Measurements from ENCODE around the gene HLX.

Gene HLX

DNA sequence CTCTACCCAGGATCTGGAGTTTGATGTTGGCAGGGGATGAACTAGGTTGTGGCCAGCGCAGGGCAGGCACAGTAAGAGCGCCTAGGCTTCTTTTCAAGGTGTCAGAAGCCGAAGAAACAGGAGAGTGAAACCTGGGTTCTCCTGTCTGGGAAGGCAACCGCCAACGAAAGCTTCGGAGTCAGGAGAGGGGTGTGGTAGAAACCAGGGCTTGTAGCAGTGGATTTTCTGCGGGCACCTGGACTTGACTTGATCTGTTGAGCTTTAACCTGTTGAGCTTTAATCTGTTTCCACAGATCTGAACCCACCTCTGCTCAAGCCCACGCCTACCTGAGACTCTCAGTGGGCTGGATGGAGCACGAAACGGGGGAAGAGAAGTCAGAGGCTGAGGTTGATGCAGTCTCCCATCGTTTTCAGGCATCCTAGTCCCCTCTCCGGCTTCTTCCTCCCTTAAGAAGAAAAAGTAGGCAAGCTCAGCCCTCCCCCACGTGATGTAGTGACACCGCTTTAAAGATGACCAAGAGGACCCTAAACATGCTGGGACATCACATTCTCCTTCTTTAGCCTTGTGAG lies 9.3 kb downstream of the HLX start:
- no peak for ATAC-seq
- Mint-ChIP-seq H3K36me3 (peaks cover 33% of the 10 kb centered on the region), H3K27me3 (peaks cover 77% of the 10 kb centered on the region), H3K9me3 (peaks cover 2% of the 10 kb centered on the region), H3K4me3 (no peak overlapping the region), H3K4me1 (peaks cover 56% of the 10 kb centered on the region), H3K27ac (no peak overlapping the region)

- ATAC-seq, result no peak
- Mint-ChIP-seq H3K4me3 (no peak overlapping the region), H3K27ac (no peak overlapping the region), H3K27me3 (peaks cover 86% of the 10 kb centered on the region), H3K9me3 (peaks cover 2% of the 10 kb centered on the region), H3K36me3 (peaks cover 25% of the 10 kb centered on the region), H3K4me1 (peaks cover 62% of the 10 kb centered on the region)
Observed at GRCh38 chr1:220889333-220889732, 10.1 kb downstream of the HLX start.

DNA sequence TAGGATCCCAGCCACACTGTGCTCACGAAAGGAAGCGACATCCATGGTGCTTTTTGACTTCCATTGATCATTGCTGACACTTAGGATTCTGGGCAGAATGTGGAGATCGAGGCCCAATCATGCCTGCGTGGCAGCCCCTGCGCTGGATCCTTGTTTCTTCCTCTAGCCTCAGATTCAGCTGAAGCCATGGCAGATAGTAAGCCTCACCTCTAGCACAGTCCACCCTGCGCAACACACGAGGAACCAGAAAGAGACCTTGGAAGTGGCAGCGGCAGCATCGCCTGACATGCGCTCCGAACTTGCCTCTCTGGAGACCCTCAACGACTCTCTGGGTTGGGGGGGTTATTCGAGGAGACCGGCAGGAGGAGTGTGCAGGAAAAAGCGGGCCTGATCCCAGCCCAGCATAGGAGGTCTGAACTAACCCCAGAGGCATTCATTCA lies 10.6 kb downstream of the HLX start:
- H3K4me3 Mint-ChIP-seq, result no peak overlapping the region
- peaks cover 90% of the 10 kb centered on the region for H3K27me3 Mint-ChIP-seq
- H3K36me3 Mint-ChIP-seq, result peaks cover 20% of the 10 kb centered on the region
- H3K27ac Mint-ChIP-seq, result no peak overlapping the region
- H3K9me3 Mint-ChIP-seq, result peaks cover 2% of the 10 kb centered on the region
- H3K4me1 Mint-ChIP-seq, result peaks cover 62% of the 10 kb centered on the region
- no peak for ATAC-seq

DNA sequence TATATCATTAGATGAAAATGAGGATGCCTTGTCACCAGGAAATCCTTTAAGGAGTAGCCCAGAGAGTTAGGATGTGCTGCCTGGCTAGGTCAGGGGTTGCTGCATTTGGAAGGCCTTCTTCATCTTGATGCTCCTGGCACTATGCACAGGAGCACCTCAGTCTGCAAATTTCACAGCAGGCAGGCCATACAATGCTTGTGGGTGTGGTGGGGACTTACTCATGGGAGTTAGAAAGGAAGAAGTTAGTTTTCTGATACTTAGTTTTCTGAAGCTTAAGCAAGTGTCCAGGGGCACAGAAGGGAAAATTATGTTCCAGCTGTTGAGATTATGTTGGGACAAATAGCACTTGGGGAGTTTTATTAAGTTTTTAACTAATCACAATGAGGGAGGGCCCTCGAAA lies 11.4 kb downstream of the HLX start:
- no peak for ATAC-seq
- H3K27me3 Mint-ChIP-seq, result peaks cover 90% of the 10 kb centered on the region

GRCh38 chr1:220891224-220892085 lies 12.2 kb downstream of the HLX start:
- peaks cover 57% of the 10 kb centered on the region for H3K4me1 Mint-ChIP-seq
- peaks cover 83% of the 10 kb centered on the region for H3K27me3 Mint-ChIP-seq
- H3K36me3 Mint-ChIP-seq, result peaks cover 4% of the 10 kb centered on the region
- peaks cover 2% of the 10 kb centered on the region for H3K9me3 Mint-ChIP-seq
- no peak overlapping the region for H3K27ac Mint-ChIP-seq
- ATAC-seq, result no peak
- peak overlapping the region; percentile 54 for H3K4me3 Mint-ChIP-seq

More for the DNA sequence above, 11.4 kb downstream of the HLX start:
- Mint-ChIP-seq H3K9me3 (peaks cover 2% of the 10 kb centered on the region), H3K36me3 (peaks cover 12% of the 10 kb centered on the region), H3K27ac (no peak overlapping the region), H3K4me3 (no peak overlapping the region), H3K4me1 (peaks cover 62% of the 10 kb centered on the region)

DNA sequence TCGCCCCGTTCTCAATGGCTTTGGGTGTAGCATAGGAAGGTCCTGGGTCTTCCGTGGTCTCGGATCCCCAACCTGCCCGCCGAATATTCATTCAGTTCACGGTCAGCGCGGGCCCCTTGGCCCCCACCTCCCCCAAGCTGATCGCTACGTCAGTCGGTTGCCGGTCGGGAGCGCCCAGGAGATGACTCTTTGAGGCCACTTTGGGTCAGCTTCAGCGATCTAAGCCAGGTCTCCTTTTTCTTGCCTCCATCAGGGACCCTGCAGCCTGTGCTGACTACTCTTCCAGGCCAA lies 12.8 kb downstream of the HLX start:
- H3K4me3 Mint-ChIP-seq, result no peak overlapping the region
- ATAC-seq, result no peak
- no peak overlapping the region for H3K27ac Mint-ChIP-seq
- H3K27me3 Mint-ChIP-seq, result peaks cover 77% of the 10 kb centered on the region
- peaks cover 52% of the 10 kb centered on the region for H3K4me1 Mint-ChIP-seq
- peaks cover 2% of the 10 kb centered on the region for H3K9me3 Mint-ChIP-seq
- H3K36me3 Mint-ChIP-seq, result no peaks in the 10 kb centered on the region

- peaks cover 40% of the 10 kb centered on the region for H3K4me1 Mint-ChIP-seq
Observed at GRCh38 chr1:220892997-220893700, 13.9 kb downstream of the HLX start.

GRCh38 chr1:220893701-220894024 lies 14.4 kb downstream of the HLX start:
- H3K27ac Mint-ChIP-seq, result peak overlapping the region; percentile 50
- H3K4me1 Mint-ChIP-seq, result peaks cover 39% of the 10 kb centered on the region
- H3K36me3 Mint-ChIP-seq, result no peaks in the 10 kb centered on the region
- peak overlapping the region; percentile 78 for H3K4me3 Mint-ChIP-seq
- ATAC-seq, result peak; percentile 26
- H3K27me3 Mint-ChIP-seq, result peaks cover 61% of the 10 kb centered on the region
- peaks cover 2% of the 10 kb centered on the region for H3K9me3 Mint-ChIP-seq

More at GRCh38 chr1:220892997-220893700, 13.9 kb downstream of the HLX start:
- Mint-ChIP-seq H3K9me3 (peaks cover 2% of the 10 kb centered on the region), H3K27me3 (peaks cover 66% of the 10 kb centered on the region), H3K4me3 (peak overlapping the region; percentile 78), H3K27ac (no peak overlapping the region), H3K36me3 (no peaks in the 10 kb centered on the region)
- no peak for ATAC-seq

GRCh38 chr1:220894025-220894923 lies 15.0 kb downstream of the HLX start:
- peak overlapping the region; percentile 78 for H3K4me3 Mint-ChIP-seq
- H3K4me1 Mint-ChIP-seq, result peaks cover 40% of the 10 kb centered on the region
- peak overlapping the region; percentile 50 for H3K27ac Mint-ChIP-seq
- no peaks in the 10 kb centered on the region for H3K36me3 Mint-ChIP-seq
- peaks cover 2% of the 10 kb centered on the region for H3K9me3 Mint-ChIP-seq
- peak; percentile 71 for ATAC-seq
- H3K27me3 Mint-ChIP-seq, result peaks cover 54% of the 10 kb centered on the region

GRCh38 chr1:220894924-220895256 lies 15.6 kb downstream of the HLX start:
- Mint-ChIP-seq H3K27ac (no peak overlapping the region), H3K27me3 (peaks cover 48% of the 10 kb centered on the region), H3K36me3 (no peaks in the 10 kb centered on the region), H3K4me3 (no peak overlapping the region), H3K4me1 (peaks cover 47% of the 10 kb centered on the region), H3K9me3 (peaks cover 2% of the 10 kb centered on the region)
- no peak for ATAC-seq

DNA sequence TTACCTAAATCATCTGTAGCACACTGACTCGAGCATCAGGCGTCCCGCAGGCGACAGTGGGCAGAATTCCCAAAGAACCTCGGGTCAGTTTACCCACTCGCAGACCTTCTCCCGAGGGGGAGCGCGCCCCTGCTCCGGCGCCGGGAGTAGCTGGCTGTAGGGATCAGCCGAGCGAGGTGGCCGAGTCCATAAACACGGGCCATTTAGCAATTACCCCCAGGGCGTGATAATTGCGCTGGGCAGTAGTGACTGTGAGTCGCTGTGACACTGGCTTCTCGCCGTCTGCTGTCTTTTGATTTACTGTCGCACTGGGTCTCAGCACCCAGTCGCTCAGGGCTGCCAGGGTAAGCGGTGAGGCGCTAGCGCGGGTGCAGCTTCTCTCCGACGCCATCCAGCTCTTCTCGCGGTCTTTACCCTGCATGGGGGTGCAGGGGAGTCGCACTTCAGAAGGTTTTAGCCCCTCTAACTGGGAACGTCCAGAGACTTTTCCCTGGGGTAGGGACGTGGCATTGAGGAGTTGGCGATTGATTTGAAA lies 16.2 kb downstream of the HLX start:
- peaks cover 42% of the 10 kb centered on the region for H3K27me3 Mint-ChIP-seq
- no peak for ATAC-seq
- H3K9me3 Mint-ChIP-seq, result peaks cover 2% of the 10 kb centered on the region
- H3K36me3 Mint-ChIP-seq, result no peaks in the 10 kb centered on the region
- no peak overlapping the region for H3K27ac Mint-ChIP-seq
- H3K4me1 Mint-ChIP-seq, result peaks cover 46% of the 10 kb centered on the region
- H3K4me3 Mint-ChIP-seq, result no peak overlapping the region

DNA sequence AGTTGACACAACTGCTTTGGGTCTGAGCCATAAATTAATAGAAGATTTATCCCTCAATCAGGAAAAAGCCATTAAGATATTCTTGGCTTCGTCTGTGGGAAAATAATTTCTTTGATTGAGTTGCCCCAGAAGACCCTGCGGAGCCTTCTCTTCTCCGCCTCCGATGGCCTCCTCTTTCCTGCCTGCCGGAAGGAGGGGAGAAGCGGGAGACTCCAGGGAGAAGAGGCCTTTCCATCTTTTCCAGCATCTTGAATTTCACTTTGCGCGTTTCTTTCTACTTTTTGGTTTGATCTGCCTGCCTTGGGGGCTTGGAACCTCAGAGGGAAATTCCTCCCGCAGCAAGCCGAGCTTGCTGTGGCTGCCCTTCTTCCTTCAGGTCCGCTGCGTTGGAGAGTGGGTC lies 16.8 kb downstream of the HLX start:
- ATAC-seq, result no peak
- H3K4me3 Mint-ChIP-seq, result no peak overlapping the region
- H3K27me3 Mint-ChIP-seq, result peaks cover 36% of the 10 kb centered on the region
- H3K4me1 Mint-ChIP-seq, result peaks cover 40% of the 10 kb centered on the region
- H3K9me3 Mint-ChIP-seq, result no peaks in the 10 kb centered on the region
- H3K36me3 Mint-ChIP-seq, result no peaks in the 10 kb centered on the region
- no peak overlapping the region for H3K27ac Mint-ChIP-seq

DNA sequence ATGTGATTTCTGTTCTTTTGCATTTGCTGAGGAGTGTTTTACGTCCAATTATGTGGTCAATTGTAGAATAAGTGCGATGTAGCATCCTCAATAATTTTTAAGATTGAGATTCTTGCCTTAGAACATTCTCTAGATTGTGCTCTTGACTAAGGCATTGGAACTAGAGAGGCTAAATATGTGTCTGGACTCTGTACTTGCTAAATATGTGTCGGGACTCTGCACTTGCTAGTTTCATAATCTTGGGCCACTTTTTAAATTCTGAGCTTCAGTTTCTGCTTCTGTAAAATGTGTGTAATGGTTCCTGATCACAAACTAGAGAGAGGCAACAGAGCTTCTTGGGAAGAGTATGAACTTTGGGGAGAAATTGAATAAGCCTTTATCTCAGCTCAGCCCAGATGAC lies 21.6 kb downstream of the HLX start:
- ATAC-seq, result no peak
- Mint-ChIP-seq H3K27me3 (no peaks in the 10 kb centered on the region), H3K9me3 (no peaks in the 10 kb centered on the region), H3K4me1 (peaks cover 8% of the 10 kb centered on the region), H3K4me3 (no peak overlapping the region), H3K36me3 (no peaks in the 10 kb centered on the region), H3K27ac (no peak overlapping the region)

DNA sequence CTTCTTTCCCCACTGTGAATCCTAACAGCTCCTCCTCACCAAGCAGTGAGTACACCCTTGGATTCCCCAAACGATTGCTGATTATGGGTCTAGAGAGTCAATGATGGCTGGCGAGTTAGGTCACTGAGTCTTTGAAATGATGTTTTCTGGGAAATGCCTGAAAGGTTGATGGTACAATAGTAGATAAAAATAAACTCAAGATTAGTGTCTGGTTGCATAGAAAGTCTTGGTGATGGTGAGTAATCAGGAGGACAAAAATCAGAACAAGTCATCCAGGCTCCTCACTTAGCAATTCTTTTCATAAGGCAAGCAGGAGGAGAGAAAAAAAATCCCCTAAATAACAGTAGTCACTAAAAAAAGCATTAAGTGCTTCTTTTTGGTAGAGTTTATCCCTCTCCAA lies 22.6 kb downstream of the HLX start:
- H3K36me3 Mint-ChIP-seq, result no peaks in the 10 kb centered on the region
- ATAC-seq, result no peak
- peaks cover 8% of the 10 kb centered on the region for H3K4me1 Mint-ChIP-seq
- H3K9me3 Mint-ChIP-seq, result no peaks in the 10 kb centered on the region
- H3K27me3 Mint-ChIP-seq, result no peaks in the 10 kb centered on the region
- H3K27ac Mint-ChIP-seq, result no peak overlapping the region
- H3K4me3 Mint-ChIP-seq, result no peak overlapping the region

- no peak for ATAC-seq
- Mint-ChIP-seq H3K36me3 (no peaks in the 10 kb centered on the region), H3K27ac (no peak overlapping the region), H3K27me3 (no peaks in the 10 kb centered on the region), H3K9me3 (no peaks in the 10 kb centered on the region), H3K4me1 (peaks cover 8% of the 10 kb centered on the region), H3K4me3 (no peak overlapping the region)
Observed at GRCh38 chr1:220902916-220903315, 23.7 kb downstream of the HLX start.

Data from stimulated activated memory B cell treated with anti-CD40 and anti-IgM and Interleukin-4, amounts not matched to agents 10 μg/mL and 1 μg/mL and 100 μg/mL, for 72 hours (primary cell).